ENCODE measurements around the gene PODNL1. TPM values are rescaled to one million over a fixed set of nuclear protein-coding genes. Genes with fewer than 3 reads are reported as not detected.

PODNL1 gene
- total and polyA plus RNA-seq, 10 of the 15 experiments (the other 5 are each of a cell fraction or from before 2014, with no cell fraction given): 0.04 to 0.44 TPM; not detected in 8

- TF ChIP-seq, protein P1, sequence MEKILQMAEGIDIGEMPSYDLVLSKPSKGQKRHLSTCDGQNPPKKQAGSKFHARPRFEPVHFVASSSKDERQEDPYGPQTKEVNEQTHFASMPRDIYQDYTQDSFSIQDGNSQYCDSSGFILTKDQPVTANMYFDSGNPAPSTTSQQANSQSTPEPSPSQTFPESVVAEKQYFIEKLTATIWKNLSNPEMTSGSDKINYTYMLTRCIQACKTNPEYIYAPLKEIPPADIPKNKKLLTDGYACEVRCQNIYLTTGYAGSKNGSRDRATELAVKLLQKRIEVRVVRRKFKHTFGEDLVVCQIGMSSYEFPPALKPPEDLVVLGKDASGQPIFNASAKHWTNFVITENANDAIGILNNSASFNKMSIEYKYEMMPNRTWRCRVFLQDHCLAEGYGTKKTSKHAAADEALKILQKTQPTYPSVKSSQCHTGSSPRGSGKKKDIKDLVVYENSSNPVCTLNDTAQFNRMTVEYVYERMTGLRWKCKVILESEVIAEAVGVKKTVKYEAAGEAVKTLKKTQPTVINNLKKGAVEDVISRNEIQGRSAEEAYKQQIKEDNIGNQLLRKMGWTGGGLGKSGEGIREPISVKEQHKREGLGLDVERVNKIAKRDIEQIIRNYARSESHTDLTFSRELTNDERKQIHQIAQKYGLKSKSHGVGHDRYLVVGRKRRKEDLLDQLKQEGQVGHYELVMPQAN (conservative IDR thresholded peaks at IDR 0.05): no peak
- no peak for TF ChIP-seq SREBF2 (IDR thresholded peaks at IDR 0.05; ENCODE audit: low read length)
- no peak for TF ChIP-seq SMC3 (IDR thresholded peaks at IDR 0.05; ENCODE audit: borderline replicate concordance, low read length)
- no peak for TF ChIP-seq RELA (IDR thresholded peaks at IDR 0.05; ENCODE audit: borderline replicate concordance, partially characterized antibody)
- TF ChIP-seq, protein P2, sequence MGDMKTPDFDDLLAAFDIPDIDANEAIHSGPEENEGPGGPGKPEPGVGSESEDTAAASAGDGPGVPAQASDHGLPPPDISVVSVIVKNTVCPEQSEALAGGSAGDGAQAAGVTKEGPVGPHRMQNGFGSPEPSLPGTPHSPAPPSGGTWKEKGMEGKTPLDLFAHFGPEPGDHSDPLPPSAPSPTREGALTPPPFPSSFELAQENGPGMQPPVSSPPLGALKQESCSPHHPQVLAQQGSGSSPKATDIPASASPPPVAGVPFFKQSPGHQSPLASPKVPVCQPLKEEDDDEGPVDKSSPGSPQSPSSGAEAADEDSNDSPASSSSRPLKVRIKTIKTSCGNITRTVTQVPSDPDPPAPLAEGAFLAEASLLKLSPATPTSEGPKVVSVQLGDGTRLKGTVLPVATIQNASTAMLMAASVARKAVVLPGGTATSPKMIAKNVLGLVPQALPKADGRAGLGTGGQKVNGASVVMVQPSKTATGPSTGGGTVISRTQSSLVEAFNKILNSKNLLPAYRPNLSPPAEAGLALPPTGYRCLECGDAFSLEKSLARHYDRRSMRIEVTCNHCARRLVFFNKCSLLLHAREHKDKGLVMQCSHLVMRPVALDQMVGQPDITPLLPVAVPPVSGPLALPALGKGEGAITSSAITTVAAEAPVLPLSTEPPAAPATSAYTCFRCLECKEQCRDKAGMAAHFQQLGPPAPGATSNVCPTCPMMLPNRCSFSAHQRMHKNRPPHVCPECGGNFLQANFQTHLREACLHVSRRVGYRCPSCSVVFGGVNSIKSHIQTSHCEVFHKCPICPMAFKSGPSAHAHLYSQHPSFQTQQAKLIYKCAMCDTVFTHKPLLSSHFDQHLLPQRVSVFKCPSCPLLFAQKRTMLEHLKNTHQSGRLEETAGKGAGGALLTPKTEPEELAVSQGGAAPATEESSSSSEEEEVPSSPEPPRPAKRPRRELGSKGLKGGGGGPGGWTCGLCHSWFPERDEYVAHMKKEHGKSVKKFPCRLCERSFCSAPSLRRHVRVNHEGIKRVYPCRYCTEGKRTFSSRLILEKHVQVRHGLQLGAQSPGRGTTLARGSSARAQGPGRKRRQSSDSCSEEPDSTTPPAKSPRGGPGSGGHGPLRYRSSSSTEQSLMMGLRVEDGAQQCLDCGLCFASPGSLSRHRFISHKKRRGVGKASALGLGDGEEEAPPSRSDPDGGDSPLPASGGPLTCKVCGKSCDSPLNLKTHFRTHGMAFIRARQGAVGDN (IDR thresholded peaks at IDR 0.05): no peak
- no peak for TF ChIP-seq POLR2A (IDR thresholded peaks at IDR 0.05; ENCODE audit: low read depth, low read length)
- TF ChIP-seq BRCA1 (IDR thresholded peaks at IDR 0.05; ENCODE audit: low read depth, low read length): no peak
- no peak for TF ChIP-seq FOXK2 (IDR thresholded peaks at IDR 0.05)
- TF ChIP-seq HCFC1 (IDR thresholded peaks at IDR 0.05; ENCODE audit: low read length): no peak
- TF ChIP-seq ZNF274 (IDR thresholded peaks at IDR 0.05; ENCODE audit: insufficient read depth, insufficient read length): no peak
Observed at GRCh38 chr19:13981021-13981420, 42.8 kb upstream of the PODNL1 start (continued).
